Left cardiac atrium (tissue), 4 donors: ENCODE results near the gene CAMK2D. TPM values are rescaled to one million over a fixed set of nuclear protein-coding genes. Genes with fewer than 3 reads are reported as not detected.
"Not testable (repeated sequence)": the region's sequence is repeated elsewhere in the genome, so short reads cannot be mapped to it uniquely, and the experiment has no call there.

Source experiments
- ATAC-seq, 2 donors: fragments of 200-7000 bp; cut with Tn5 transposase; one replicate each; pipeline ENCODE4 v1.9.1; 2020; ENCODE audit warnings: mild to moderate bottlenecking in 2 of 2, moderate library complexity in 2 of 2
- DNase-seq: peaks from one replicate; pipeline ENCODE4 v3.0.0-alpha.2; 2020
- intact Hi-C, 2 donors: fragments of 100-400 bp; cut with DNase I; formaldehyde crosslinking; loops; one replicate each; pipeline versions ENCODE4 v1.14.1 to v1.15.1; 2022 to 2023
- total RNA-seq, 2 donors: library from RNA; stranded (reverse); fragmentation: NEBNext Ultra II Directional; extraction: Animal tissue kit (Norgen Biotek cat#: 25700); gene quantifications; one replicate each; pipeline ENCODE4 v1.2.1, GENCODE V29; 2021
- donor health status: DM: no; HTN: yes; CAD: no.
- donor health status: DM: no; HTN: yes; CAD: no; lungs with severe emphysema.
- donor health status: DM: yes; HTN: yes; CAD: no.
- donor health status: Dilated cardiomyopathy.

CAMK2D gene
- total RNA-seq, 2 donors from 2014 or later: 133 to 136 TPM

- ATAC-seq (no peak), DNase-seq (no peak)
- intact Hi-C loops: no loop called here
Observed at GRCh38 chr4:113743690-113744089, 17.8 kb downstream of the CAMK2D start.

GRCh38 chr4:113742643-113743042 lies 18.9 kb downstream of the CAMK2D start:
- ATAC-seq (no peak), DNase-seq (no peak)
- intact Hi-C loops: no loop called here

- intact Hi-C loops: no loop called here
- ATAC-seq: no peak
Observed at GRCh38 chr4:113741956-113742355, 19.6 kb downstream of the CAMK2D start.

GRCh38 chr4:113740857-113741379 lies 20.6 kb downstream of the CAMK2D start:
- no peak for ATAC-seq
- DNase-seq: no peak
- intact Hi-C loops: no loop called here

More at GRCh38 chr4:113741956-113742355, 19.6 kb downstream of the CAMK2D start:
- no peak for DNase-seq

- ATAC-seq (peak in 1 of 2 donors; percentile 40), DNase-seq (no peak)
- intact Hi-C loops: no loop called here
Observed at GRCh38 chr4:113739197-113739596, 22.3 kb downstream of the CAMK2D start.

GRCh38 chr4:113738251-113738650 lies 23.3 kb downstream of the CAMK2D start:
- DNase-seq (no peak), ATAC-seq (peak in 1 of 2 donors; percentile 33)
- intact Hi-C loops: no loop called here

- ATAC-seq (no peak), DNase-seq (no peak)
- intact Hi-C loops: no loop called here
Observed at GRCh38 chr4:113733685-113734084, 27.9 kb downstream of the CAMK2D start.

- ATAC-seq (no peak), DNase-seq (no peak)
- intact Hi-C loops: no loop called here
Observed at GRCh38 chr4:113732967-113733527, 28.5 kb downstream of the CAMK2D start.

GRCh38 chr4:113730467-113731216 lies 30.9 kb downstream of the CAMK2D start:
- intact Hi-C loops: no loop called here
- no peak for DNase-seq
- no peak for ATAC-seq

GRCh38 chr4:113727802-113728201 lies 33.7 kb downstream of the CAMK2D start:
- no peak for DNase-seq
- intact Hi-C loops: no loop called here

GRCh38 chr4:113725963-113726362 lies 35.6 kb downstream of the CAMK2D start:
- ATAC-seq (no peak), DNase-seq (no peak)
- intact Hi-C loops: no loop called here

More at GRCh38 chr4:113727802-113728201, 33.7 kb downstream of the CAMK2D start:
- ATAC-seq: no peak

- DNase-seq (no peak), ATAC-seq (no peak)
- intact Hi-C loops: no loop called here
Observed at GRCh38 chr4:113718252-113718651, 43.3 kb downstream of the CAMK2D start.

- no peak for DNase-seq
Observed at GRCh38 chr4:113711883-113712662, 49.5 kb downstream of the CAMK2D start.

GRCh38 chr4:113708250-113708649 lies 53.3 kb downstream of the CAMK2D start:
- peak in 1 of 2 donors; percentile 21 for ATAC-seq
- DNase-seq: no peak
- intact Hi-C loops: no loop called here

More at GRCh38 chr4:113711883-113712662, 49.5 kb downstream of the CAMK2D start:
- no peak for ATAC-seq
- intact Hi-C loops: no loop called here

- ATAC-seq (peak in 1 of 2 donors; percentile 62), DNase-seq (no peak)
- intact Hi-C loops: no loop called here
Observed at GRCh38 chr4:113707048-113707447, 54.5 kb downstream of the CAMK2D start.

GRCh38 chr4:113705097-113705496 lies 56.4 kb downstream of the CAMK2D start:
- ATAC-seq, intact Hi-C loops, DNase-seq: not testable (repeated sequence)

- intact Hi-C loops, DNase-seq: not testable (repeated sequence)
- peak in 1 of 2 donors; percentile 30 for ATAC-seq
Observed at GRCh38 chr4:113702596-113702995, 58.9 kb downstream of the CAMK2D start.

GRCh38 chr4:113701169-113701568 lies 60.4 kb downstream of the CAMK2D start:
- no peak for ATAC-seq
- DNase-seq: no peak
- intact Hi-C loops: no loop called here

- no peak for ATAC-seq
- intact Hi-C loops: no loop called here
- DNase-seq: no peak
Observed at GRCh38 chr4:113700602-113701150, 60.9 kb downstream of the CAMK2D start.
